Progenitor cell of endocrine pancreas (in vitro differentiated cells): Measurements from ENCODE around the gene FAM89B. TPM values are rescaled to one million over a fixed set of nuclear protein-coding genes. Genes with fewer than 3 reads are reported as not detected.

Experiments used
- DNase-seq: peaks from one replicate; pipeline ENCODE4 v3.0.0; 2021; ENCODE audit warnings: low spot score; ENCODE audit not compliant: unreplicated experiment
- H3K27ac Mint-ChIP-seq: 2 replicates; pipeline ENCODE4 v1.8.0; 2021; ENCODE audit warnings: mild to moderate bottlenecking, moderate library complexity, mixed read lengths
- H3K27me3 Mint-ChIP-seq: 2 replicates; pipeline ENCODE4 v1.8.0; 2021; ENCODE audit warnings: mixed read lengths
- H3K36me3 Mint-ChIP-seq: 2 replicates; pipeline ENCODE4 v1.8.0; 2022; ENCODE audit warnings: mixed read lengths; ENCODE audit not compliant: insufficient read depth
- H3K4me1 Mint-ChIP-seq: 2 replicates; pipeline ENCODE4 v1.8.0; 2021; ENCODE audit warnings: low read depth, mixed read lengths
- H3K4me3 Mint-ChIP-seq: 2 replicates; pipeline ENCODE4 v1.8.0; 2021; ENCODE audit warnings: low read depth, mild to moderate bottlenecking, moderate library complexity, mixed read lengths
- H3K9me3 Mint-ChIP-seq: 2 replicates; pipeline ENCODE4 v1.8.0; 2021; ENCODE audit warnings: low read depth, mixed read lengths
- CTCF ChIP-seq: fragments of 200-600 bp; sonication (generic); IDR thresholded peaks from one replicate; pipeline ENCODE4 v1.5.0; 2021; ENCODE audit warnings: antibody characterized with exemption, mild to moderate bottlenecking; ENCODE audit not compliant: unreplicated experiment
- total RNA-seq: library from RNA; stranded (reverse); gene quantifications from 2 replicates; pipeline ENCODE4 v1.2.1, GENCODE V29; 2021

FAM89B gene
- total RNA-seq, 1 donor from 2014 or later: 65.0 TPM

DNA sequence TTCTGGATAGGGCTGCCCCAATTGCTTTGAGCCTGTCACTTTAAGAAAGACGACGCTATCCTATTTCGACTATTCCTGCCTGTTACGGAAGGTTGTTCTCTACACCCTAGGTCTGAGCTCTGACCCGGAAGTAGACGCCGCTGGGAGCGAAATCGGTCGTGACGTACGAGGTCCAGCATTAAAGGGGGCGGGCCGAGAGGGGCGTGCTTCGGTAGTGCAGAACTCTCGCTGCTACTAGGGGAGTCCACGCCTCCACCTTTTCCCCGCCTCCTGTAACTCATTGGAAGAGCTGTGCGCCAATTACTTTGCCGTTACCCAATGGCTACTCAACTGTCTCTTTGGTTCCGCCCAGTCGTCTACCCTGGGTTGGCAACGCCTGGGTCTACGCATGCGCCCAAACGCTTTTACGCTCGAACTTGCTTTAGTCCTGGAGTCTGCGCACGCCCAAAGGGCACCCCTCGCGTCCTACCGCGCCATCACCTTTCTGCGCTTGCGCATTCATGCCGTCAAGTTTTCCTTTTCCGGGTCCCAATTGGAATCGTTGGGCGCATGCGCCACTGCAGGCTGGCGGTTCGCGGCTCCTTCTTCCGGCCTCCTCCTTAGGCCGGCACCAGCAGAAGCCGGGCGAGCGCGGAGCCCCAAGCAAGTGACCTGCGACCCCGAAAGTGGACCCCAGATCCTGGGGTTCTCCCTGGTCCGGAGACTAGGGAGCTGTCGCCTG, 43.1 kb downstream of the FAM89B start, which contains the start of gene PCNX3:
TSS of gene PCNX3 (plus strand) at position 548 of the 721 bp plus-strand sequence. CDS start 536 bp downstream, outside the sequence.
- no peak for TF ChIP-seq CTCF
- peak within 1 kb of the TSS; percentile 96 for H3K4me3 Mint-ChIP-seq
- H3K27me3 Mint-ChIP-seq: no peaks in the 10 kb centered on the region
- no peaks in the 10 kb centered on the region for H3K9me3 Mint-ChIP-seq
- H3K27ac Mint-ChIP-seq: peak within 1 kb of the TSS; percentile 95
- peaks cover 8% of the 10 kb centered on the region for H3K36me3 Mint-ChIP-seq
- DNase-seq: peak; percentile 99
- peaks cover 17% of the 10 kb centered on the region for H3K4me1 Mint-ChIP-seq

DNA sequence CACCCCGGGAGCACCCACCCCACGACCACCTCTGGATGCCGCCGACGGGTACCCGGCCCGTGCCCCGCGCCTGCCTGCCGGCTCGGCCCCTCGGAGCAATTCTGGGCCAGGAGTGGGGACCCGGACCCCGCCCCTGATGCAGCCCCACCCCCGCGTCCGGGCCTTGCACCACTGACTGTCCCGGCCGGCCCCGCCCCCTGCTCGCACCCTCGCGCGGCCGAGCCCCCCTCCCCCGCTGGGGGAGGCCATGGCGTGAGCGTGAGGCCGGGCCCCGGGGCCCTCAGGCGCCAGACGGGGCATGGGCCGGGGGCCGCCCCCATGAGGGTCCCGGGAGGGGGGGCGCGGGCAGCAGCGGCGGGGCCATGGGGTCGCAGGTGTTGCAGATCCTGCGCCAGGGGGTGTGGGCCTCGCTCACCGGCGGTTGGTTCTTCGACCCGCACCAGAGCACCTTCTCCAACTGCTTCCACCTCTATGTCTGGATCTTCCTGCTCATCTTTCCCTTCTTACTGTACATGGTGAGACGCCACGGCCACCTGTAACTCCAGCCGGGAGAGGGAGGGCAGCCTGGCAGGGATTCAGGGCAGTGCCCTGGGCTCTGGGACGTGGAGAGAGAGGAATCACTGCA, 43.7 kb downstream of the FAM89B start:
- Mint-ChIP-seq H3K4me1 (peaks cover 17% of the 10 kb centered on the region), H3K27ac (peak overlapping the region; percentile 95), H3K9me3 (no peaks in the 10 kb centered on the region), H3K27me3 (no peaks in the 10 kb centered on the region), H3K4me3 (peak overlapping the region; percentile 96), H3K36me3 (peaks cover 6% of the 10 kb centered on the region)
- TF ChIP-seq CTCF: no peak
- DNase-seq: no peak

DNA sequence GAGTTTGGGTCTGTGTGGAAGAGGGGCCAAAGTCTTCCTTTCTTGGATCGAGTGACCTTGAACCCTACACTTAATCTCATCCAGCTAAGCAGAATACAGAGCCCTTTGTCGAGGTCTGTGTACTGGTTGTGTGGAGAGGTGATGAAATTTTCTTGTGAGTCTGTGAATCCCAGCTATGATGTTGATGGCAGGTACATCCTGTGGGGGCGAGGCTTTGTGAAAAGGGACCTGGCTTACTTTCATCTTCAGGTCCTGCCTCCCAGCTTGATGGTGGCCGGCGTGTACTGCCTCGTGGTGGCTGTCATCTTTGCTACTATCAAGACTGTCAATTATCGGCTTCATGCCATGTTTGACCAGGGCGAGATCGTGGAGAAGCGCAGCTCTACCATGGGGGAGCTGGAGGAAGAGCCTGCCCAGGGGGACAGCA, 44.2 kb downstream of the FAM89B start:
- H3K27ac Mint-ChIP-seq: peak overlapping the region; percentile 93
- no peak for DNase-seq
- no peaks in the 10 kb centered on the region for H3K9me3 Mint-ChIP-seq
- peaks cover 17% of the 10 kb centered on the region for H3K4me1 Mint-ChIP-seq
- no peak for TF ChIP-seq CTCF
- peak overlapping the region; percentile 96 for H3K4me3 Mint-ChIP-seq
- H3K27me3 Mint-ChIP-seq: no peaks in the 10 kb centered on the region
- H3K36me3 Mint-ChIP-seq: peaks cover 6% of the 10 kb centered on the region

- H3K27ac Mint-ChIP-seq: peak overlapping the region; percentile 79
- H3K4me1 Mint-ChIP-seq: peaks cover 13% of the 10 kb centered on the region
- H3K27me3 Mint-ChIP-seq: no peaks in the 10 kb centered on the region
- H3K4me3 Mint-ChIP-seq: peak overlapping the region; percentile 96
- no peak for DNase-seq
- peaks cover 5% of the 10 kb centered on the region for H3K36me3 Mint-ChIP-seq
- no peak for TF ChIP-seq CTCF
- no peaks in the 10 kb centered on the region for H3K9me3 Mint-ChIP-seq
Observed at GRCh38 chr11:65617136-65617850, 45.0 kb downstream of the FAM89B start.
